GM23338 (cell line): ENCODE measurements around the gene STARD8. TPM values are rescaled to one million over a fixed set of nuclear protein-coding genes. Genes with fewer than 3 reads are reported as not detected.

Experiments used
- ATAC-seq: fragments of 200-7000 bp; cut with Tn5 transposase; 3 replicates; pipeline ENCODE4 v1.9.1; 2020
- DNase-seq: peaks from one replicate; pipeline ENCODE4 v3.0.0-alpha.2; 2015; ENCODE audit warnings: low spot score
- H2AFZ ChIP-seq: fragments of 200-600 bp; sonication (generic); 2 replicates; pipeline ENCODE4 v1.8.0; 2016; ENCODE audit warnings: antibody characterized with exemption, mild to moderate bottlenecking, moderate library complexity
- H3F3A ChIP-seq: fragments of 200-600 bp; sonication (generic); replicated peaks from 2 replicates; pipeline ENCODE4 v1.8.0; 2017; ENCODE audit warnings: antibody characterized with exemption, mixed run types, low read depth
- H3K27ac ChIP-seq: fragments of 200-600 bp; sonication (generic); 2 replicates; pipeline ENCODE4 v1.6.1; 2016; ENCODE audit warnings: low read depth
- H3K27me3 ChIP-seq: fragments of 200-600 bp; sonication (generic); 2 replicates; pipeline ENCODE4 v1.8.0; 2016; ENCODE audit warnings: mild to moderate bottlenecking, mixed run types, moderate library complexity; ENCODE audit not compliant: insufficient read depth
- H3K36me3 ChIP-seq: fragments of 200-600 bp; sonication (generic); 2 replicates; pipeline ENCODE4 v1.8.0; 2016; ENCODE audit warnings: mild to moderate bottlenecking; ENCODE audit not compliant: insufficient read depth
- H3K4me1 ChIP-seq: fragments of 200-600 bp; sonication (generic); 2 replicates; pipeline ENCODE4 v1.8.0; 2016; ENCODE audit warnings: mild to moderate bottlenecking, moderate library complexity; ENCODE audit not compliant: insufficient read depth
- H3K4me2 ChIP-seq: fragments of 200-600 bp; sonication (generic); 2 replicates; pipeline ENCODE4 v1.7.1; 2017; ENCODE audit warnings: mixed run types
- H3K4me3 ChIP-seq: fragments of 200-600 bp; sonication (generic); 2 replicates; pipeline ENCODE4 v1.6.1; 2016; ENCODE audit warnings: mixed run types
- H3K79me2 ChIP-seq: fragments of 200-600 bp; sonication (generic); replicated peaks from 2 replicates; pipeline ENCODE4 v1.8.0; 2017; ENCODE audit warnings: mild to moderate bottlenecking; ENCODE audit not compliant: insufficient read depth
- H3K9me2 ChIP-seq: fragments of 200-600 bp; sonication (generic); 2 replicates; pipeline ENCODE4 v1.8.0; 2017; ENCODE audit not compliant: insufficient read depth
- H4K20me1 ChIP-seq: fragments of 200-600 bp; sonication (generic); replicated peaks from 2 replicates; pipeline ENCODE4 v1.8.0; 2017; ENCODE audit warnings: mild to moderate bottlenecking; ENCODE audit not compliant: insufficient read depth
- H3K27ac Mint-ChIP-seq: 2 replicates; pipeline ENCODE4 v1.8.0; 2020; ENCODE audit warnings: inconsistent platforms, mild to moderate bottlenecking, moderate library complexity, mixed read lengths
- H3K27me3 Mint-ChIP-seq: 3 replicates; pipeline ENCODE4 v1.8.0; 2022; ENCODE audit warnings: low read depth, mild to moderate bottlenecking, moderate library complexity, mixed read lengths, inconsistent platforms; ENCODE audit not compliant: insufficient read depth, poor library complexity
- H3K36me3 Mint-ChIP-seq: 3 replicates; pipeline ENCODE4 v1.8.0; 2021; ENCODE audit warnings: low read depth, mild to moderate bottlenecking, inconsistent platforms, moderate library complexity, mixed read lengths
- H3K4me1 Mint-ChIP-seq: 3 replicates; pipeline ENCODE4 v1.8.0; 2020; ENCODE audit warnings: mild to moderate bottlenecking, inconsistent platforms, mixed read lengths
- H3K4me3 Mint-ChIP-seq: 3 replicates; pipeline ENCODE4 v1.8.0; 2021; ENCODE audit warnings: moderate library complexity, mild to moderate bottlenecking, inconsistent platforms, mixed read lengths
- H3K9me3 Mint-ChIP-seq: 3 replicates; pipeline ENCODE4 v1.8.0; 2020; ENCODE audit warnings: moderate library complexity, mild to moderate bottlenecking, inconsistent platforms, mixed read lengths
- CREB1 ChIP-seq: fragments of 250-450 bp; sonication (Bioruptor Pico); IDR thresholded peaks from 2 replicates; pipeline ENCODE4 v1.5.0; 2020; ENCODE audit warnings: low read depth, mild to moderate bottlenecking, moderate library complexity
- EZH2 ChIP-seq: fragments of 200-600 bp; sonication (generic); IDR thresholded peaks from one replicate; pipeline ENCODE4 v1.8.0; 2017; ENCODE audit warnings: antibody characterized with exemption, mild to moderate bottlenecking, low read depth; ENCODE audit not compliant: unreplicated experiment
- EZH2phosphoT487 ChIP-seq: fragments of 200-600 bp; sonication (generic); IDR thresholded peaks from one replicate; pipeline ENCODE4 v1.8.1; 2018; ENCODE audit warnings: antibody characterized with exemption; ENCODE audit not compliant: unreplicated experiment
- JUNB ChIP-seq: IDR thresholded peaks from one replicate; pipeline ENCODE4 v1.6.1; 2016; ENCODE audit warnings: antibody characterized with exemption; ENCODE audit not compliant: unreplicated experiment
- NANOG ChIP-seq: IDR thresholded peaks from 2 replicates; pipeline ENCODE4 v1.6.1; 2016; ENCODE audit warnings: antibody characterized with exemption, borderline replicate concordance
- POLR2AphosphoS5 ChIP-seq: IDR thresholded peaks from 2 replicates; pipeline ENCODE4 v1.6.1; 2016; ENCODE audit warnings: antibody characterized with exemption, low read depth
- STAT1 ChIP-seq: IDR thresholded peaks from one replicate; pipeline ENCODE4 v1.6.1; 2016; ENCODE audit warnings: antibody characterized with exemption; ENCODE audit not compliant: unreplicated experiment
- ZNF114 ChIP-seq: fragments of 250-450 bp; sonication (Bioruptor Pico); IDR thresholded peaks from 2 replicates; pipeline ENCODE4 v1.5.0; 2020; ENCODE audit warnings: mild to moderate bottlenecking, moderate library complexity
- ZNF331 ChIP-seq: fragments of 250-450 bp; sonication (Bioruptor Pico); IDR thresholded peaks from 2 replicates; pipeline ENCODE4 v1.5.0; 2020; ENCODE audit warnings: low read depth, mild to moderate bottlenecking, moderate library complexity
- polyA plus RNA-seq: library from polyadenylated mRNA; unstranded; fragments of >200 nt; fragmentation: Nextera tagmentation; extraction: Ambion mirVana; gene quantifications from 2 replicates; pipeline ENCODE4 v1.2.1, GENCODE V29; 2016
- total RNA-seq: library from RNA; depleted of rRNA; stranded (reverse); fragments of >200 nt; shearing (Covaris generic); gene quantifications from 2 replicates; pipeline ENCODE4 v1.2.3, GENCODE V29; 2014
- TF ChIP-seq, protein P1 (sequence below), 2 experiments: fragments of 200-600 bp in 1 of 2; sonication (generic) in 1 of 2; conservative IDR thresholded peaks; 2 replicates each; pipeline versions ENCODE4 v1.5.1 to v1.6.1; 2016 to 2017; ENCODE audit warnings: antibody characterized with exemption in 2 of 2, low read depth in 2 of 2, mild to moderate bottlenecking in 2 of 2, moderate library complexity in 1 of 2
- TF ChIP-seq, protein P2 (sequence below): IDR thresholded peaks from one replicate; pipeline ENCODE4 v1.6.1; 2018; ENCODE audit warnings: antibody characterized with exemption; ENCODE audit not compliant: unreplicated experiment
- TF ChIP-seq, protein P3 (sequence below): IDR thresholded peaks from 2 replicates; pipeline ENCODE4 v1.6.1; 2016; ENCODE audit warnings: antibody characterized with exemption
- TF ChIP-seq, protein P4 (sequence below): fragments of 250-450 bp; sonication (Bioruptor Pico); IDR thresholded peaks from 2 replicates; pipeline ENCODE4 v1.5.0; 2020; ENCODE audit warnings: mild to moderate bottlenecking, moderate library complexity

Gene STARD8
- total and polyA plus RNA-seq, 2 experiments from 2014 or later, result 0.74 to 5.6 TPM

DNA sequence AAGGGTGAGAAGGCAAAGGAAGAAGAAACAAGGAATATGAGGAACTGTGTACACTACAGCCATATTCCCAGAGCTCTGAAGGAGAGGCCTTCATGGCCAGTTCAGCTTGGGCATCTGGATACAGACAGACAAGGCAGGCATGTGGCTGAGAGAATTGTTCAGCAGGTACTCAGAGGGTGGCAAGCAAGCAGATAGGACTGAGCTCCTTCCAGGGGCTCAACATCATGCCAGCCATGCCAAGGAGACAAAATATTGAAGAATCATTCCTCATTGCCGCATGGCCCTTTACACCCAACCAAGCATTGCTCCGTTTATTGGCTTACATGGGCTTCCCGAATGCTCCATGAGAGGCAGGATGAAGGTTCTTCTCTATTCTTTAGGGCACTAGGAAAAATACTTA is 102.8 kb downstream of the STARD8 start:
- Mint-ChIP-seq H3K4me3 (no peak overlapping the region), H3K27me3 (peaks cover 5% of the 10 kb centered on the region), H3K9me3 (peaks cover 6% of the 10 kb centered on the region; the same call in 1 of the 3 replicates), H3K36me3 (no peaks in the 10 kb centered on the region), H3K4me1 (no peaks in the 10 kb centered on the region; the same call in 2 of the 3 replicates), H3K27ac (no peak overlapping the region)
- no peaks in the 10 kb centered on the region for H3K36me3 ChIP-seq
- H3F3A ChIP-seq, result no peaks in the 10 kb centered on the region
- no peak overlapping the region for H3K4me2 ChIP-seq
- H3K4me3 ChIP-seq, result no peak overlapping the region
- H3K27ac ChIP-seq, result no peak overlapping the region
- no peaks in the 10 kb centered on the region for H3K27me3 ChIP-seq
- no peak for DNase-seq
- ATAC-seq, result no peak
- H3K4me1 ChIP-seq, result no peaks in the 10 kb centered on the region
- H3K9me2 ChIP-seq, result no peaks in the 10 kb centered on the region
- H4K20me1 ChIP-seq, result no peaks in the 10 kb centered on the region
- H3K79me2 ChIP-seq, result no peaks in the 10 kb centered on the region
- TF ChIP-seq POLR2AphosphoS5 (no peak), NANOG (no peak), JUNB (no peak), CREB1 (CRISPR knock-in tag) (no peak), ZNF331 (no peak), STAT1 (no peak), EZH2 (no peak), ZNF114 (CRISPR knock-in tag) (no peak), EZH2phosphoT487 (no peak)
- TF ChIP-seq, protein P1, sequence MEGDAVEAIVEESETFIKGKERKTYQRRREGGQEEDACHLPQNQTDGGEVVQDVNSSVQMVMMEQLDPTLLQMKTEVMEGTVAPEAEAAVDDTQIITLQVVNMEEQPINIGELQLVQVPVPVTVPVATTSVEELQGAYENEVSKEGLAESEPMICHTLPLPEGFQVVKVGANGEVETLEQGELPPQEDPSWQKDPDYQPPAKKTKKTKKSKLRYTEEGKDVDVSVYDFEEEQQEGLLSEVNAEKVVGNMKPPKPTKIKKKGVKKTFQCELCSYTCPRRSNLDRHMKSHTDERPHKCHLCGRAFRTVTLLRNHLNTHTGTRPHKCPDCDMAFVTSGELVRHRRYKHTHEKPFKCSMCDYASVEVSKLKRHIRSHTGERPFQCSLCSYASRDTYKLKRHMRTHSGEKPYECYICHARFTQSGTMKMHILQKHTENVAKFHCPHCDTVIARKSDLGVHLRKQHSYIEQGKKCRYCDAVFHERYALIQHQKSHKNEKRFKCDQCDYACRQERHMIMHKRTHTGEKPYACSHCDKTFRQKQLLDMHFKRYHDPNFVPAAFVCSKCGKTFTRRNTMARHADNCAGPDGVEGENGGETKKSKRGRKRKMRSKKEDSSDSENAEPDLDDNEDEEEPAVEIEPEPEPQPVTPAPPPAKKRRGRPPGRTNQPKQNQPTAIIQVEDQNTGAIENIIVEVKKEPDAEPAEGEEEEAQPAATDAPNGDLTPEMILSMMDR (conservative IDR thresholded peaks at IDR 0.05; ENCODE audit: low read depth in 2 of 2), result no peak
- TF ChIP-seq, protein P2, sequence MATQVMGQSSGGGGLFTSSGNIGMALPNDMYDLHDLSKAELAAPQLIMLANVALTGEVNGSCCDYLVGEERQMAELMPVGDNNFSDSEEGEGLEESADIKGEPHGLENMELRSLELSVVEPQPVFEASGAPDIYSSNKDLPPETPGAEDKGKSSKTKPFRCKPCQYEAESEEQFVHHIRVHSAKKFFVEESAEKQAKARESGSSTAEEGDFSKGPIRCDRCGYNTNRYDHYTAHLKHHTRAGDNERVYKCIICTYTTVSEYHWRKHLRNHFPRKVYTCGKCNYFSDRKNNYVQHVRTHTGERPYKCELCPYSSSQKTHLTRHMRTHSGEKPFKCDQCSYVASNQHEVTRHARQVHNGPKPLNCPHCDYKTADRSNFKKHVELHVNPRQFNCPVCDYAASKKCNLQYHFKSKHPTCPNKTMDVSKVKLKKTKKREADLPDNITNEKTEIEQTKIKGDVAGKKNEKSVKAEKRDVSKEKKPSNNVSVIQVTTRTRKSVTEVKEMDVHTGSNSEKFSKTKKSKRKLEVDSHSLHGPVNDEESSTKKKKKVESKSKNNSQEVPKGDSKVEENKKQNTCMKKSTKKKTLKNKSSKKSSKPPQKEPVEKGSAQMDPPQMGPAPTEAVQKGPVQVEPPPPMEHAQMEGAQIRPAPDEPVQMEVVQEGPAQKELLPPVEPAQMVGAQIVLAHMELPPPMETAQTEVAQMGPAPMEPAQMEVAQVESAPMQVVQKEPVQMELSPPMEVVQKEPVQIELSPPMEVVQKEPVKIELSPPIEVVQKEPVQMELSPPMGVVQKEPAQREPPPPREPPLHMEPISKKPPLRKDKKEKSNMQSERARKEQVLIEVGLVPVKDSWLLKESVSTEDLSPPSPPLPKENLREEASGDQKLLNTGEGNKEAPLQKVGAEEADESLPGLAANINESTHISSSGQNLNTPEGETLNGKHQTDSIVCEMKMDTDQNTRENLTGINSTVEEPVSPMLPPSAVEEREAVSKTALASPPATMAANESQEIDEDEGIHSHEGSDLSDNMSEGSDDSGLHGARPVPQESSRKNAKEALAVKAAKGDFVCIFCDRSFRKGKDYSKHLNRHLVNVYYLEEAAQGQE, result no peak
- TF ChIP-seq, protein P3, sequence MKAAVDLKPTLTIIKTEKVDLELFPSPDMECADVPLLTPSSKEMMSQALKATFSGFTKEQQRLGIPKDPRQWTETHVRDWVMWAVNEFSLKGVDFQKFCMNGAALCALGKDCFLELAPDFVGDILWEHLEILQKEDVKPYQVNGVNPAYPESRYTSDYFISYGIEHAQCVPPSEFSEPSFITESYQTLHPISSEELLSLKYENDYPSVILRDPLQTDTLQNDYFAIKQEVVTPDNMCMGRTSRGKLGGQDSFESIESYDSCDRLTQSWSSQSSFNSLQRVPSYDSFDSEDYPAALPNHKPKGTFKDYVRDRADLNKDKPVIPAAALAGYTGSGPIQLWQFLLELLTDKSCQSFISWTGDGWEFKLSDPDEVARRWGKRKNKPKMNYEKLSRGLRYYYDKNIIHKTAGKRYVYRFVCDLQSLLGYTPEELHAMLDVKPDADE, result no peak
- TF ChIP-seq, protein P4, sequence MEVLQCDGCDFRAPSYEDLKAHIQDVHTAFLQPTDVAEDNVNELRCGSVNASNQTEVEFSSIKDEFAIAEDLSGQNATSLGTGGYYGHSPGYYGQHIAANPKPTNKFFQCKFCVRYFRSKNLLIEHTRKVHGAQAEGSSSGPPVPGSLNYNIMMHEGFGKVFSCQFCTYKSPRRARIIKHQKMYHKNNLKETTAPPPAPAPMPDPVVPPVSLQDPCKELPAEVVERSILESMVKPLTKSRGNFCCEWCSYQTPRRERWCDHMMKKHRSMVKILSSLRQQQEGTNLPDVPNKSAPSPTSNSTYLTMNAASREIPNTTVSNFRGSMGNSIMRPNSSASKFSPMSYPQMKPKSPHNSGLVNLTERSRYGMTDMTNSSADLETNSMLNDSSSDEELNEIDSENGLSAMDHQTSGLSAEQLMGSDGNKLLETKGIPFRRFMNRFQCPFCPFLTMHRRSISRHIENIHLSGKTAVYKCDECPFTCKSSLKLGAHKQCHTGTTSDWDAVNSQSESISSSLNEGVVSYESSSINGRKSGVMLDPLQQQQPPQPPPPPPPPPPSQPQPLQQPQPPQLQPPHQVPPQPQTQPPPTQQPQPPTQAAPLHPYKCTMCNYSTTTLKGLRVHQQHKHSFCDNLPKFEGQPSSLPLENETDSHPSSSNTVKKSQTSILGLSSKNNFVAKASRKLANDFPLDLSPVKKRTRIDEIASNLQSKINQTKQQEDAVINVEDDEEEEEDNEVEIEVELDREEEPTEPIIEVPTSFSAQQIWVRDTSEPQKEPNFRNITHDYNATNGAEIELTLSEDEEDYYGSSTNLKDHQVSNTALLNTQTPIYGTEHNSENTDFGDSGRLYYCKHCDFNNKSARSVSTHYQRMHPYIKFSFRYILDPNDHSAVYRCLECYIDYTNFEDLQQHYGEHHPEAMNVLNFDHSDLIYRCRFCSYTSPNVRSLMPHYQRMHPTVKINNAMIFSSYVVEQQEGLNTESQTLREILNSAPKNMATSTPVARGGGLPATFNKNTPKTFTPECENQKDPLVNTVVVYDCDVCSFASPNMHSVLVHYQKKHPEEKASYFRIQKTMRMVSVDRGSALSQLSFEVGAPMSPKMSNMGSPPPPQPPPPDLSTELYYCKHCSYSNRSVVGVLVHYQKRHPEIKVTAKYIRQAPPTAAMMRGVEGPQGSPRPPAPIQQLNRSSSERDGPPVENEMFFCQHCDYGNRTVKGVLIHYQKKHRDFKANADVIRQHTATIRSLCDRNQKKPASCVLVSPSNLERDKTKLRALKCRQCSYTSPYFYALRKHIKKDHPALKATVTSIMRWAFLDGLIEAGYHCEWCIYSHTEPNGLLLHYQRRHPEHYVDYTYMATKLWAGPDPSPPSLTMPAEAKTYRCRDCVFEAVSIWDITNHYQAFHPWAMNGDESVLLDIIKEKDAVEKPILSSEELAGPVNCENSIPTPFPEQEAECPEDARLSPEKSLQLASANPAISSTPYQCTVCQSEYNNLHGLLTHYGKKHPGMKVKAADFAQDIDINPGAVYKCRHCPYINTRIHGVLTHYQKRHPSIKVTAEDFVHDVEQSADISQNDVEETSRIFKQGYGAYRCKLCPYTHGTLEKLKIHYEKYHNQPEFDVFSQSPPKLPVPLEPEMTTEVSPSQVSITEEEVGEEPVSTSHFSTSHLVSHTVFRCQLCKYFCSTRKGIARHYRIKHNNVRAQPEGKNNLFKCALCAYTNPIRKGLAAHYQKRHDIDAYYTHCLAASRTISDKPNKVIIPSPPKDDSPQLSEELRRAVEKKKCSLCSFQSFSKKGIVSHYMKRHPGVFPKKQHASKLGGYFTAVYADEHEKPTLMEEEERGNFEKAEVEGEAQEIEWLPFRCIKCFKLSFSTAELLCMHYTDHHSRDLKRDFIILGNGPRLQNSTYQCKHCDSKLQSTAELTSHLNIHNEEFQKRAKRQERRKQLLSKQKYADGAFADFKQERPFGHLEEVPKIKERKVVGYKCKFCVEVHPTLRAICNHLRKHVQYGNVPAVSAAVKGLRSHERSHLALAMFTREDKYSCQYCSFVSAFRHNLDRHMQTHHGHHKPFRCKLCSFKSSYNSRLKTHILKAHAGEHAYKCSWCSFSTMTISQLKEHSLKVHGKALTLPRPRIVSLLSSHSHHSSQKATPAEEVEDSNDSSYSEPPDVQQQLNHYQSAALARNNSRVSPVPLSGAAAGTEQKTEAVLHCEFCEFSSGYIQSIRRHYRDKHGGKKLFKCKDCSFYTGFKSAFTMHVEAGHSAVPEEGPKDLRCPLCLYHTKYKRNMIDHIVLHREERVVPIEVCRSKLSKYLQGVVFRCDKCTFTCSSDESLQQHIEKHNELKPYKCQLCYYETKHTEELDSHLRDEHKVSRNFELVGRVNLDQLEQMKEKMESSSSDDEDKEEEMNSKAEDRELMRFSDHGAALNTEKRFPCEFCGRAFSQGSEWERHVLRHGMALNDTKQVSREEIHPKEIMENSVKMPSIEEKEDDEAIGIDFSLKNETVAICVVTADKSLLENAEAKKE (CRISPR knock-in tag), result no peak
- H2AFZ ChIP-seq, result no peak overlapping the region
